Vagina (tissue), 2 donors: Measurements from ENCODE around the gene LMO7.

Experiments
- CTCF ChIP-seq, 3 experiments: fragments of 450-650 bp in 2 of 3; fragments of 200-600 bp in 1 of 3; sonication (generic) in 1 of 3; IDR thresholded peaks; one replicate each; pipeline ENCODE4 v1.5.1; 2017 to 2019; ENCODE audit warnings: antibody characterized with exemption in 3 of 3, mild to moderate bottlenecking in 2 of 3, moderate library complexity in 2 of 3
- POLR2A ChIP-seq, 2 donors: fragments of 450-650 bp; IDR thresholded peaks; one replicate each; pipeline ENCODE4 v1.6.1; 2017; ENCODE audit warnings: antibody characterized with exemption in 2 of 2, mild to moderate bottlenecking in 2 of 2, moderate library complexity in 2 of 2

- TF ChIP-seq CTCF (IDR thresholded peaks at IDR 0.05) (no peak), POLR2A (IDR thresholded peaks at IDR 0.05) (no peak)
These were observed 202.4 kb downstream of the LMO7 start for GRCh38 chr13:75838366-75839005.
